ENCODE data around the gene FAM156B.
"Not testable (repeated sequence)": the region's sequence is repeated elsewhere in the genome, so short reads cannot be mapped to it uniquely, and the experiment has no call there.

The FAM156B gene

GRCh38 chrX:52945838-52946494 lies 48.8 kb downstream of the FAM156B start:
- WGBS (ENCODE audit: extremely low coverage, insufficient coverage, insufficient read length) = no CpG with 5 or more reads among the region's 14 CpGs
- not testable (repeated sequence) for H3K23ac ChIP-seq (ENCODE audit: low read length); H3K14ac ChIP-seq (ENCODE audit: low read length); H3K27ac ChIP-seq (ENCODE audit: low read depth, low read length); H3K79me2 ChIP-seq (ENCODE audit: control insufficient read depth, insufficient read depth, low read length, poor library complexity); H2BK5ac ChIP-seq (ENCODE audit: low read depth, low read length, poor library complexity); H2AK5ac ChIP-seq (ENCODE audit: low read length); H3K4me3 ChIP-seq (ENCODE audit: low read depth, low read length); H3K9me3 ChIP-seq (ENCODE audit: insufficient read depth, low read depth, low read length); H2BK12ac ChIP-seq (ENCODE audit: low read length); H4K8ac ChIP-seq (ENCODE audit: low read depth, low read length); H3K4me2 ChIP-seq (ENCODE audit: low read length); H3K18ac ChIP-seq (ENCODE audit: low read length); H3K9ac ChIP-seq (ENCODE audit: low read length); H3K4me1 ChIP-seq (ENCODE audit: control insufficient read depth in 1 of 2, insufficient read depth in 2 of 2, low read length in 2 of 2); H3K79me1 ChIP-seq (ENCODE audit: low read length); H3K36me3 ChIP-seq (ENCODE audit: control insufficient read depth in 1 of 2, insufficient read depth in 2 of 2, low read length in 2 of 2); H3K27me3 ChIP-seq (ENCODE audit: insufficient read depth, low read length); H2BK120ac ChIP-seq (ENCODE audit: insufficient read depth, low read length, poor library complexity); H4K91ac ChIP-seq (ENCODE audit: low read depth, low read length); H2AFZ ChIP-seq (ENCODE audit: insufficient read depth, low read length, poor library complexity); H3K4ac ChIP-seq (ENCODE audit: low read depth, low read length); H4K12ac ChIP-seq (ENCODE audit: low read depth, low read length); DNase-seq

GRCh38 chrX:52947501-52947900 lies 50.4 kb downstream of the FAM156B start:
- not testable (repeated sequence) for H3K36me3 ChIP-seq (ENCODE audit: control insufficient read depth in 1 of 2, insufficient read depth in 2 of 2, low read length in 2 of 2); H4K8ac ChIP-seq (ENCODE audit: low read depth, low read length); H3K79me1 ChIP-seq (ENCODE audit: low read length); H3K9me3 ChIP-seq (ENCODE audit: insufficient read depth, low read depth, low read length); H3K79me2 ChIP-seq (ENCODE audit: control insufficient read depth, insufficient read depth, low read length, poor library complexity); H2BK120ac ChIP-seq (ENCODE audit: insufficient read depth, low read length, poor library complexity); H2BK12ac ChIP-seq (ENCODE audit: low read length); H3K9ac ChIP-seq (ENCODE audit: low read length); H3K4me3 ChIP-seq (ENCODE audit: low read depth, low read length); H3K18ac ChIP-seq (ENCODE audit: low read length); H3K4me1 ChIP-seq (ENCODE audit: control insufficient read depth in 1 of 2, insufficient read depth in 2 of 2, low read length in 2 of 2); H2AK5ac ChIP-seq (ENCODE audit: low read length); DNase-seq; H3K23ac ChIP-seq (ENCODE audit: low read length); H2AFZ ChIP-seq (ENCODE audit: insufficient read depth, low read length, poor library complexity); H4K12ac ChIP-seq (ENCODE audit: low read depth, low read length); H3K4ac ChIP-seq (ENCODE audit: low read depth, low read length); H3K4me2 ChIP-seq (ENCODE audit: low read length); H3K27me3 ChIP-seq (ENCODE audit: insufficient read depth, low read length); H4K91ac ChIP-seq (ENCODE audit: low read depth, low read length); H2BK5ac ChIP-seq (ENCODE audit: low read depth, low read length, poor library complexity); H3K27ac ChIP-seq (ENCODE audit: low read depth, low read length); H3K14ac ChIP-seq (ENCODE audit: low read length)
- no CpG with 5 or more reads among the region's 16 CpGs for WGBS (ENCODE audit: extremely low coverage, insufficient coverage, insufficient read length)

DNA sequence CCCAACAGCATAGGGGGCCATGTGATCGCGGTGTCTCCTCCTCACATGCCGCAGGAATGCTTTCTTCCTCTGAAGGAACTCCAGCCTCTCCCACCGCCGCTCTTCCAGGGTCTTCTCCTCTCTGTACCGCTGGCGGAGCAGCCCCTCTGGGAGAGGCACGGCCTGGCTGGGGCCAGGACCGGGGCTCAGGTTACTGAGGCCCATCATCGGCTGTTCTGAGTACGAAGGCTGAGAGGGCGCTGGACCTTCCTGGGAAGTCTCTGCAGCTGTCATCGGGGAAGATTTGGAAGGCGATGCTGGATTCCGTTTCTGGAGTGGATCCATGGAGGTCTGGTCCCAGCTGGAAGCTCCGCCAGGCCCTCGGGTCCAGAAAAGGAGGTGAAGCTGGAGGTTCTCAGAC lies 51.1 kb downstream of the FAM156B start:
- DNase-seq; H3K9ac ChIP-seq (ENCODE audit: low read length); H3K14ac ChIP-seq (ENCODE audit: low read length); H2AK5ac ChIP-seq (ENCODE audit: low read length); H3K36me3 ChIP-seq (ENCODE audit: control insufficient read depth in 1 of 2, insufficient read depth in 2 of 2, low read length in 2 of 2); H3K4ac ChIP-seq (ENCODE audit: low read depth, low read length); H2BK12ac ChIP-seq (ENCODE audit: low read length); H3K23ac ChIP-seq (ENCODE audit: low read length); H4K12ac ChIP-seq (ENCODE audit: low read depth, low read length); H3K9me3 ChIP-seq (ENCODE audit: insufficient read depth, low read depth, low read length); H3K79me1 ChIP-seq (ENCODE audit: low read length); H3K18ac ChIP-seq (ENCODE audit: low read length); H3K27ac ChIP-seq (ENCODE audit: low read depth, low read length); H4K8ac ChIP-seq (ENCODE audit: low read depth, low read length); H3K4me3 ChIP-seq (ENCODE audit: low read depth, low read length); H3K4me2 ChIP-seq (ENCODE audit: low read length); H3K4me1 ChIP-seq (ENCODE audit: control insufficient read depth in 1 of 2, insufficient read depth in 2 of 2, low read length in 2 of 2); H2AFZ ChIP-seq (ENCODE audit: insufficient read depth, low read length, poor library complexity); H3K79me2 ChIP-seq (ENCODE audit: control insufficient read depth, insufficient read depth, low read length, poor library complexity); H2BK120ac ChIP-seq (ENCODE audit: insufficient read depth, low read length, poor library complexity); H2BK5ac ChIP-seq (ENCODE audit: low read depth, low read length, poor library complexity); H4K91ac ChIP-seq (ENCODE audit: low read depth, low read length); H3K27me3 ChIP-seq (ENCODE audit: insufficient read depth, low read length): not testable (repeated sequence)
- WGBS (ENCODE audit: extremely low coverage, insufficient coverage, insufficient read length) = no CpG with 5 or more reads among the region's 17 CpGs

DNA sequence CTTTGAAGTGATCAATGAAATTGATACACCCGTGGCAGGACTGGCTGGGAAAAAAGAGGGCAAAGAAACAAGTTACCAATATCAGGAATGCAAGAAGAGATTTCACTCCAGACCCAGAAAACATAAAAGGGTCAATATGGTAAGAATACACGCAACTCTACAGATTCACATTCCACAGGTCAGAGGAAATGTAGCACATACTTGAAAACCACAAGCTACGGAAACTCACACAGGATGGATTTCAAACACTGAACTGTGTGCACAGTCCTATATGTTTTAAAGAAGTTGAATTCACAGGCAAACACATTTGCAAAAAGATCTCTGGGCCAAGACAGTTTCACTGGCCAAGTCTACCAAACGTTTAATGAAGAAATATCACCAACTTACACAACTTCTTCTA lies 52.2 kb downstream of the FAM156B start:
- not testable (repeated sequence) for H3K4me3 ChIP-seq (ENCODE audit: low read depth, low read length); H4K12ac ChIP-seq (ENCODE audit: low read depth, low read length); H3K79me1 ChIP-seq (ENCODE audit: low read length); DNase-seq; H3K27me3 ChIP-seq (ENCODE audit: insufficient read depth, low read length); H3K18ac ChIP-seq (ENCODE audit: low read length); H2AFZ ChIP-seq (ENCODE audit: insufficient read depth, low read length, poor library complexity); H3K9ac ChIP-seq (ENCODE audit: low read length); H4K91ac ChIP-seq (ENCODE audit: low read depth, low read length); H3K14ac ChIP-seq (ENCODE audit: low read length); H2BK12ac ChIP-seq (ENCODE audit: low read length); H3K27ac ChIP-seq (ENCODE audit: low read depth, low read length); H3K4me2 ChIP-seq (ENCODE audit: low read length); H3K79me2 ChIP-seq (ENCODE audit: control insufficient read depth, insufficient read depth, low read length, poor library complexity); H2BK5ac ChIP-seq (ENCODE audit: low read depth, low read length, poor library complexity); H2BK120ac ChIP-seq (ENCODE audit: insufficient read depth, low read length, poor library complexity); H3K4ac ChIP-seq (ENCODE audit: low read depth, low read length); H2AK5ac ChIP-seq (ENCODE audit: low read length); H3K36me3 ChIP-seq (ENCODE audit: control insufficient read depth in 1 of 2, insufficient read depth in 2 of 2, low read length in 2 of 2); H3K23ac ChIP-seq (ENCODE audit: low read length); H3K9me3 ChIP-seq (ENCODE audit: insufficient read depth, low read depth, low read length); H4K8ac ChIP-seq (ENCODE audit: low read depth, low read length); H3K4me1 ChIP-seq (ENCODE audit: control insufficient read depth in 1 of 2, insufficient read depth in 2 of 2, low read length in 2 of 2)
- no CpG with 5 or more reads among the region's 4 CpGs for WGBS (ENCODE audit: extremely low coverage, insufficient coverage, insufficient read length)

Data from trophoblast cell (in vitro differentiated cells and primary cell).